HCT116 (cell line): ENCODE measurements around the gene ZBTB37. TPM values are rescaled to one million over a fixed set of nuclear protein-coding genes. Genes with fewer than 3 reads are reported as not detected.

Experiments used
- ATF3 ChIP-seq: IDR thresholded peaks from 2 replicates; pipeline ENCODE4 v1.6.1; 2012
- CEBPB ChIP-seq: IDR thresholded peaks from 2 replicates; pipeline ENCODE4 v1.6.1; 2012; ENCODE audit warnings: low read depth
- EGR1 ChIP-seq: IDR thresholded peaks from 2 replicates; pipeline ENCODE4 v1.6.1; 2012; ENCODE audit warnings: low read depth
- EZH2 ChIP-seq: fragments of 200-600 bp; sonication (generic); IDR thresholded peaks from 2 replicates; pipeline ENCODE4 v1.6.1; 2017; ENCODE audit warnings: antibody characterized with exemption, mixed run types
- EZH2phosphoT487 ChIP-seq: fragments of 200-600 bp; IDR thresholded peaks from 2 replicates; pipeline ENCODE4 v1.6.1; 2018; ENCODE audit warnings: antibody characterized with exemption, borderline replicate concordance
- FOSL1 ChIP-seq: IDR thresholded peaks from 2 replicates; pipeline ENCODE4 v1.6.1; 2012; ENCODE audit warnings: low read depth
- POLR2A ChIP-seq: IDR thresholded peaks from 2 replicates; pipeline ENCODE4 v1.7.0; 2011; ENCODE audit warnings: borderline replicate concordance; ENCODE audit not compliant: insufficient read depth, insufficient read length; ENCODE audit errors: extremely low read depth
- SP1 ChIP-seq: IDR thresholded peaks from 2 replicates; pipeline ENCODE4 v1.6.1; 2012; ENCODE audit warnings: low read depth
- SRF ChIP-seq: IDR thresholded peaks from 2 replicates; pipeline ENCODE4 v1.6.1; 2012; ENCODE audit warnings: low read depth
- TCF7L2 ChIP-seq: IDR thresholded peaks from 2 replicates; pipeline ENCODE4 v1.7.0; 2011; ENCODE audit warnings: borderline replicate concordance, inconsistent platforms; ENCODE audit not compliant: insufficient read depth, insufficient read length; ENCODE audit errors: extremely low read depth
- YY1 ChIP-seq: IDR thresholded peaks from 2 replicates; pipeline ENCODE4 v1.6.1; 2011; ENCODE audit warnings: low read length, low read depth, moderate library complexity, mild to moderate bottlenecking; ENCODE audit not compliant: insufficient replicate concordance; ENCODE audit errors: extremely low read depth
- ZBTB33 ChIP-seq: IDR thresholded peaks from 2 replicates; pipeline ENCODE4 v1.6.1; 2011; ENCODE audit warnings: mild to moderate bottlenecking, low read length, moderate library complexity; ENCODE audit not compliant: insufficient replicate concordance; ENCODE audit errors: extremely low read depth
- ZNF274 ChIP-seq: fragments of 200-500 bp; sonication (Bioruptor generic); IDR thresholded peaks from 2 replicates; pipeline ENCODE4 v1.6.1; 2014; ENCODE audit warnings: mild to moderate bottlenecking, low read depth, low read length, inconsistent platforms
- total RNA-seq: library from RNA; stranded (reverse); gene quantifications from one replicate; pipeline ENCODE4 v1.2.1, GENCODE V29; 2021; ENCODE audit not compliant: unreplicated experiment

Gene ZBTB37
- total RNA-seq, 1 experiment from 2014 or later = 9.5 TPM

- no peak; the same call in 1 of the 2 replicates for TF ChIP-seq SRF
- peak; percentile 32; the same call in 1 of the 2 replicates for TF ChIP-seq EGR1
- no peak for TF ChIP-seq TCF7L2
- TF ChIP-seq EZH2 = no peak
- TF ChIP-seq POLR2A = peak; percentile 49
- no peak for TF ChIP-seq FOSL1
- no peak for TF ChIP-seq ZBTB33
- no peak for TF ChIP-seq EZH2phosphoT487
- TF ChIP-seq YY1 = no peak
- TF ChIP-seq ZNF274 = no peak
- no peak for TF ChIP-seq ATF3
- TF ChIP-seq SP1 = no peak
- no peak for TF ChIP-seq CEBPB
These were observed 4.7 kb upstream of the ZBTB37 start (continued) for GRCh38 chr1:173863224-173864161.
